NOMO-1 treated with dmso at 0.1 percent for 144 hours (cell line): ENCODE measurements around the gene KANK4.

Source experiments
- DNase-seq: peaks from one replicate; lab custom pipeline; 2025; ENCODE audit not compliant: unreplicated experiment; lab: John Stamatoyannopoulos, UW

Gene KANK4

DNA sequence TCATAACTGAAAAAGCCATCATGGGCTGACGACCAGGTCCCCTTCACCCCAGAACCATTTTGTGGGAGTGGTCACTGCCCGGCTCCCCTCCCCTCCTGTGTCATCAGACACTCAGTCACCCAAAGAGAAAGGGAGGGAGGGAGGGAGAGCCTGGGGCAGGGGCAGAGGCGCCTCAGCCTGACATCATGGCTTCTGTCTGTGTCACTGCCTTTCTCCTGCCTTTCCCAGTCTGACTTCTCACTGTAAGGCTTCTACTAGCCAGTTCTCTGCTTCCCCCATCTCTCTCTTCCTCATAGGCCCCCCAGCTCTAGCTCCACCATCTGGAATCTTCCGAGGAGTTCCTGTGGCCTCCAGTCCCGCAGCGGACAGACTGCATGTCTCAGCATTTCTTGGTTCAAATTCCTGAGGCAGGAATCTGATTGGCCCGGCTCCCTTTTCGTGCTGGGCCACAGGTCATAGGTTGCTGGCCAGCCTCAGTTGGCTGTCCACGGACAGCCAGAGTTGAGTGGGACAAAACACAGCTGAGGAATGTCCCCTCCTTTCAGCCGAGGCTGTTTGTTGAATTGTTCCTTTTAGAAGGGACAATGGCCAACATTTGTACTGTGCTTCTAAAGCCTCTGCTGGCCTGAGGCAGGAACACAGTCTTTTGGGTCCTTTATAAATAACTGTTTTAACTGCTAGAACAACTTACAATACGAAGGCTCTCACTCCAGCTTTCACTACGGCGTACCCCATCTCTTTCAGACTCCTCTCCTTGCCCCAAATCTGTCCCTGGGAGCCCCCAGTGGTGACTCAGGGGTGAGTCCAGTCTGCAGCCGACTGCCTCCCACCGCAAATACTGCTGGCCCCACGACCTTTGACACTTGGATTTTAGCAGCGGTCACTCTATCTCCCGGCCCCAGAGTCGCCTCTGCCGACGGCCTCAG, 18.7 kb upstream of the KANK4 start:
- DNase-seq, result no peak

DNA sequence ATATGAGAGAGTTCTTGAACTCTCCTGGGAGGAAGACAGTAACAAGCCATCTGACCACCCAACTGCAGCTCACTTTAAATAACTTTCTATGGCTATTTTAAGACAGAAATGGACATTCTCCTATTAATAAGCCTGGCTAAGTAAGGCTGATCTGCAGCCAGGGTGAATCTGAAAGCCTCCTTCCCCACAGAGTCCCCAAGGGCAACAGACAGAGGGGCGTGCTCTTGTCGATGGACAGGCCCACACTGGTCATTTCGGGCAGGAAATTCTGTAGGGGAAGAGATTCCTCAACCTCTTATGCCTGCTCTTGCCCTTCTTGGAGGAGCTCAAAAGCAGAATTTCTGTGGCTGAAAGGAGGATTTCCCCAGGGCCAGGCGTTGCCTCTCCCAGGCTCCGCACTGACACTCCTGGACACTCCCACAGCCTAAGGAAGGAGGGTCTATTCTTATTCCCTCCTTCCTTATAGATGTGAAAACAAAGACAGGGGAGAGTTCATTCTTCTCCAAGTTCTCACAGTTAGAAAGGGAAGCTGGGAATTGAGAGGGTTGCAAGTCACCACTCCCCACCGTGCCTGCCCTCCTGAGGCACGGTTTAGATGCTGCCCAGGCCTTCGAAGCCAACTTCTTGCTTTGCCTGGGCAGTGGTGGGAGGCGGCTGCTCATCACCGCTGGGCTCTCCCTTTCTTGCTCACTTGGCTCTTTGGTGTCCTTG, 17.9 kb upstream of the KANK4 start:
- no peak for DNase-seq

DNA sequence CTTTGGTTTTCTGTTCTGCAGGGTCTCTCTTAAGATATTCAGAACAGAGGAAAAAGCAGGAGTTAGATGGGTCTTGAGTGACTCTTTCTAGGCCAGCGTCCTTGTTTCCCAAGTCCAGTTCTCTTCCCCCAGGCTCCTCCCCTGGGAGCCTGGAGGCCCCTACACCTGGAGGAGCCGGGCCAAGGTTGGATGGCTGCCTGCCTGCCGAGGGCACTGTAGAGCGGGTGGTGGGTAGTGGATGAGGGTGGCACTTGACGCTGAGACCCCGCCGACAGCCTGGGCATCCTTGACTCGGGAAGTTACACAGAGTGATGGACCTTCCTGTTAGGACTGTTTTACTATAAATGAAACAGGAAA, 17.4 kb upstream of the KANK4 start:
- no peak for DNase-seq

DNA sequence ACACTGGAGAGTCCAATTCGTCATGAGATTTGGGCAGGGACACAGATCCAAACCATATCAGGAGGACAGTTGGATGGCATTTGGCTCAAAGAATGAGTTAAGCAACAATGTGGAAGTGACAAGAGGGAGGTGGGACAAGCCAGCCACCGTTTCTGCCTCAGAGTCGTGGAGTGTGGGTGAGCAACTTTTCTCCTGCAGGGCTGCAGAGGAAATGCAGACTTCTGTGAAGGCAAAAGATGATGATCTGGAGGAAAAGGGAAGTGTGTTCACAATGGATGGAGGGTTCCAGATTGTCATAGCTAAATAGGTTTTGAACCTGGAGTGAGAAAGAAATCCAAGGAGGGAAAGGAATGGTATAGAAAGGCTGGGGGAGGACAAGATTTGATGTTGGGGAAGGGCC, 16.4 kb upstream of the KANK4 start:
- DNase-seq, result peak; percentile 70

DNA sequence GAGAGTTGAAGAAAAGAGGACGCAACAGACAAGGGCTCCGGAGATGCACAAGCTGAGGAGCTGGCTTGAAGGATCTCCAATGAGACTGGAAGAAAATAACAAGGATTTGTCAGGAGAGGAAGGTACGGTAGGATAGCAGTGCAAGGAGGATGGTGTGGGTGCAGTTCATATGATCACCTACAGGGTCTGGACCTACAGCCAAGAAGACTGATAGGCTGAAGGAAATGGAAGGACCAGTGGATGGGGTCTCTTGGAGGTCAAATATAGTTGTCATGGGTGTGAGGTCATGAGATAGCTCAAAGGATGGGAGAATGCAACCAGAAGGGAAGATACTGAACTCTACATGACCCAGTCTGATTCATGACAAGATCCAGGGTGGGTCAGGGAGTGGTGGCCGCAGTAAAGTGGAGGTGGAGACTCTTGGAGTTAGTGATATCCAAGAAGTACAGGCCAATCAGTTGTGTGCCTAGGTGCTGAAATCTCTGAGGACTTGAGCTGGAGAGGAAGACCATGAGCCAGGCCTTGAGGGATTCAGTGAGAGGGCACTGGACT, 15.3 kb upstream of the KANK4 start:
- no peak for DNase-seq

DNA sequence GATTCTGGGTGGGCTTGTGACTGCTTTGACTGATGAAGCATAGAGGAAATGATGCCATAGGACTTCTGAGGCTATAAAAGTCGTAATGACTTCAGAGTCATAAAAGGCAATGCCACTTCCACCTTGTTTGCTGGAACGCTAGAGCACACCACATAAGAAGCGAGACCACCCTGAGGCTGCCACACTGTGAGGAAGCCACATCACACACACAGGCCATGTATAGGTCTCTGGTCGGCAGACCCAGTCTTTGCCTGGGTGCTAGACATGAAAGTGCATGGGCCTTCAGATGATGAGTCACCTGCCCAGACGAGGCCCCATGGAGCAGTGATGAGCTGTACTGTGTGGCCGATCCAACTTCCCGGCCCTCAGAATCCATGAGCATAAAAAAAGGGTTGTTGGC, 14.2 kb upstream of the KANK4 start:
- no peak for DNase-seq

DNA sequence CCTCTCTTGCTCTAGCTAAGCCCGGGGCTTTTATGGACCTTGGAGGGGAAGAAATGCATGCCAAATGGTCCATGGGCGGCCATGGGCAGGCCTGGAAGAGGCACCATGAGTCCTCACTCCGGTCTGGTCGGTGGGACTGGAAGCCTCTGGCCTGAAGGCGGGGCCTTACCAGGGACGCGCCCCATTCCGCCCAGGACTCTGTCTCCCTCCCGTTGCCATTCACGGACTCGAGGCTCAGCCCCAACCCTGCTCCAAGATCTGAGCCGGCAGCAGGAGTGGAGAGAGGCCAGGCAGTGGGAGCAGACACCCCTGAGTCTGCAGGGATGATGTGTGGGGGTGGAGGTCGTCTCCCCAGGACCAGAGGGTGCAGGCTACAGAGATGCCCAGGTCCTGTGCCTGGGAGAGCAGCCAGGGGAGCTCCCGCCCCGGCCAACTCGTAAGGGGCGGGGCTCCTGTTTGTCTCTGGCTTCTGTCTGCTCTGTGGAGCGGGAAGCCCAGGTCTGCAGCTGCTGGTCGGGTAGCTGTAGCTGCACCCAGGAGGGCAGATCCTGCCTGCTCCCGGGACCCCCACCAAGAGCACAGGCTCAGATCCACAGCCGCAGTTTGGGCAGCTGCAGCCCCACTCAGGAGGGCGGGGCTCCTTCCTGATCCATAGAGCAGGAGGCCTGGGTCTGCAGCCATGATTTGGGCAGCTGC, 8.3 kb upstream of the KANK4 start:
- DNase-seq, result no peak

DNA sequence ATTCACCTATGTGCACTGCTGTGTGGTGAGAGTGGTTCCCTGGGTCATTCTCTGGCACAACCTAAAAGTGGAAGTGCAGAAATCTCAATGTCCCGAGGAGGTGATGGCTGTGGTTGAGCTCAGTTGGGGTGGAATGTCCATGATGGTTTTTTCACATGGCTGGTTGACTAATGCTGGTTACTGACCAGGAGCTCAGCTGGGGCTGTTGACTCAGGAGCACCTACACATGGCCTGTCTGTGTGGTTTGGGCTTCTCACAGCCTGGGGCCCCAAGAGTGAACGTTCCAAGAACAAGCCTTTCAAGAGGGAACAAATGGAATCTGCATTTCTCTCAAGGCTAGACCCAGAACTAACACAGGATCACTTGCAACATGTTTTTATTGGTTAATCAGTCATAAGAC, 6.4 kb upstream of the KANK4 start:
- DNase-seq, result no peak

DNA sequence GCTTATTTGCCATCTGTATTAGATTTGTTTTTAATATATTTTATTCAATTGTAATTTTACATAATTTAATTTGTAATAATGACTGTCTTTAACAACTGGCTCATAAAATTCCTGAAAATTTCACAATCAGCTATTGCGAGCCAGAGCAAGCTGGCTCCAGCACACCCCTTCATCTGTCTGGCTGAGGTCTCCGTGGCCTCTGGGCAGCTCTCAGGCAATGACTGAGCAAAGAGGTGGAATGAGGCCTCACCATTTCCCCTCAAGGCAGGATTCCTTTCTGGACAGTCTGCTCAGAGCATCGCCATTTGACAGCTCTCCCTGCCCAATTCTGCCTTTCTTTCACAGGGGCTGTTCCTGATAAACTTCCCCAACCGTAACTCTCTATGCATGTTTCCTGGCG, 5.8 kb upstream of the KANK4 start:
- DNase-seq, result no peak

DNA sequence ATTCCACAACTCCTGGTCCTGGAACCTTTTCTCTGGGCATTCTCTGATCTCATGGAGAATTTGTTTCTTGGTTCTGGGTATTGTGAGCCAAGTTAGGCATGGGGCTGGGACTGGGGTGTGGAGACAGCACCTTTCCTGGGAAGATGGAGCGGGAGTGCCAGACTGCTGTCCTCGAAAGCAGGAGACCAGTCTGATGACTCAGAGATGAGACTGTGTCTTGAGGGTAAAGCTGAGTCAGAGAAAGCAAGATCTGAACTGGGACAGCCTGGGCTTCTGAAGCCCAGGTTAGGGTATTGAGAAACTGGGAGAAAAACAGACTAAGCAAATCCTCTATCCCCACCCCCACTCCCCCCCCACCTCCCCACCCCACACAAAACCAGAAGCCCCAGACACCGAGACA, 2.2 kb upstream of the KANK4 start:
- no peak for DNase-seq

DNA sequence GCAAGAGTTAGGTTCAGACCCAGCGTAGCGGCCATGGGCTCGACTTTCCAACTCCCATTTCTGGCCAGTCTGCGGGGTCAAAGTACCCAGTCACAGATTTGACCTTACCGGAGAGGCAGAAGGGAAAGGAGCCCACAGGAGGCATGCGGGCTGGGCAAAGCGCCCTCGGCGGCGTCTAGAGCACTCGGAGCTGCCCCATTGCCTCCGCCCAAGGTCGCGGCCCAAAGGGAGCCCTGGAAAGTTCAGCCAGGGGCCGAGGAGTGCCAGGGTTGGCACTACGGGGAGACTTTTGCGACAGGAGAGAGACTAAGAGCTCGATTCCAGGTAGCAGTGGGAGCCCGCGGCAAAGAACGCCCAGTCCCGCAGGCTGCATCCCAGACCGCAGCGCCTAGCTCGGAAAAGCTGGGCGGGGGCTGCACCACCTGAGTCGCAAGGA, 896 bp downstream of the KANK4 start:
- no peak for DNase-seq

DNA sequence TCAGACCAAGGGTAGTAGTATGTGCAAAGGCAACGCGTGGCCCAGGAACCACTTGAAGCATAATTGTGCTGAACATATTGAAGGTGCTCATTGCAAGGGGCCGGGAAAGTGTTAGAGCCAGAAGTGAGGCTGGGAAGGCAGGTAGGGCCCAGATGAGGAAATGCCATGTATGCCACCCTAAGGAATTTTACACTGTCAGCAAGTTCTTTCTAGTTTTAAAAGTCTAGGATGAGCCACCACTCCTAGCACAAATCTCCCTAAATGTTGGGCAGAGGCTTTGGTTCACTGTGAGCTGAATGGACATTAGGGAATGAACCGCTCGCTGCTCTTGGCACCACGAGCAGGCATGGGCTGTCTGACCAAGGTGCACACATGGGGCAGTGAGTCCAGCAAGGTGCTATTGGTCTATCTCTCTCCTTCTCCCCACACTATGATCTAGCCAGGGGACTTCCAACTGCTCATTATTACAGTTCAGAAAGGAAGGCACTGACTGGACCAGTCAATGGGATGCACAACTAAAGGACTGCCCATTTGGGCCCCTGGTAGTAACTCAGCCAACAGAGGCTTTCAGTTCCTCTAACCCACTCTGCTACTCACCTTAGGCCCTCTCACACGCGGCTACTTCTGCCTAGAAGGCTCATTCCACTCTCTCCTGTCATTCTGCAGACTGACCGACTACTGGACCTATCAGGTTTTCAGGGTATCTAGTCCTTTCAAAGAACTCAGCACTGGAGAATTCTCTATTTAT, 2.0 kb downstream of the KANK4 start:
- no peak for DNase-seq

DNA sequence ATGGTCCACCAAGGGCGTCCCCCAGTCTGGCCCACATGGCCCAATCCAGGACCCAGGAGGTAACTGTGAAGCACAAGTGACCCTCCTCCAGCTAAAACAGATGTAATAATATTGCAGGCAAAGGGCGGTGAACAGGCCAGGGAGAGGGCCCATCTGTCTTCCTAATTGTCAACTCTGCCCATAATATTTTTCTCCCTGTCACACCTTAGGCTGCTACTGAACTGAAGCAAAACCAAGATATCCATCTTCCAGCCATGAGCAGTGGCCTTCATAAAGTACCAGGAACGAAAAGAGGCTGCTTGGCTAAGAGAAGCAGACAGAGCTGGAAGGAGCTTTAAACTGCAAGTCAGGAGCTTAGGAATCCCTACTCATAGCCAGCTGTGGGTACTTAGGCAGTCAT, 3.1 kb downstream of the KANK4 start:
- no peak for DNase-seq

DNA sequence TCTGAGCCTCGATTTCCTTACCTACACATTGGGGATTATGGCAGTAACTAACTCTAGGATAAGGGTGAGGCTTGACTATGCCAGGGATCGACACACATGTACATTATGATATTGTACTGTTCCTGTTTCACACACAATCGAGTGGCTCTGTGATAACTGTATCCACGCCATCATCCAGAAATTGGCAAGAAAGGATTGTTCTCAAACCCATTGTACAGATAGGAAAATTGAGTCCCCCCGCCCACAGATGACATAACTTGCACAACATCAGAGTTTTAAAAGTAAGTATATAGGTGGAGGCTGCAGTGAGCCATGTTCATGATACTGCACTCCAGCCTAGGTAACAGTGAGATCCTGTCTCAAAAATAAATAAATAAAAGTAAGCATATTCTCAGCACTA, 3.8 kb downstream of the KANK4 start:
- DNase-seq, result no peak

DNA sequence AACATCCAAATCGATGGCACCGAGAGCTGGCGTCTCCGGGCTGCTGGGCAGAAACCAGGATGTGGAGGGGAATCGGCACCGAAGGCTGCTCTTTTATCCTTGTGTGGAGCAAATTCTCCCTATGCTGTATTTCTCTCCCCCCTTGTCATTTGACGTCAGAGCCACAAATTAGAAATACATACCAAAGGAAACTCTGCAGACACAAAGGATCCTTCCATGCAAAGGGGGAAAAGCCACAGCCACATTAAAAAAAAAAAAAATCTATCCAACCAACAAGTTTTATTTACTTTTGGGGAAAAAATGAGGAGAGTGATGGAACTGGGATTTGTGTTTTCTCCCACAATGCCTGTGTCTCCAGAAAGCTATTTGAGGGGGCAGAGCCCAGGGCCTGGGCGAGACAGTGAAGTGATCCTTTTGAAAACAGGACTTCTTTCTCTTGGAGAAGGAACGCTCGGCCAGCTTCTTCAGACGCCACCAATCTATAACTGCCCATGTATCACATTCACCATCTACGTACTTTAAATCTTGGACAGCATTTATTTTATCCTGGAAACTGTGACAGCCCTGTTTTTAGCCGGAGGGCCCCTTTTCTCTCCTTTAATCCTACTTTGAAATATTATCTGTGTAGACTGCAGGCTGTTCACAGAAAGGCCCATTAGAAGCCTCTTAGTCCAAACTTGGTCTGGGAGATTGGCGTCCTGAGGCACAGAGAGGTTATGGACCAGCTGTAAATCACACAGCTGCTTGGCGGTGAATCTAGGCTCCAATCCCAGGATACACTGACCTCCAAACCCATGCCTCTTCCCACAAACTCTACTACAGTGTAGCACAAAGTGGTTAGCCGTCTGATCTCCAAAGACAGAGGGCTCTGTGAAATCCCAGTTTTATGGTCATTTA, 4.5 kb downstream of the KANK4 start:
- DNase-seq, result no peak

DNA sequence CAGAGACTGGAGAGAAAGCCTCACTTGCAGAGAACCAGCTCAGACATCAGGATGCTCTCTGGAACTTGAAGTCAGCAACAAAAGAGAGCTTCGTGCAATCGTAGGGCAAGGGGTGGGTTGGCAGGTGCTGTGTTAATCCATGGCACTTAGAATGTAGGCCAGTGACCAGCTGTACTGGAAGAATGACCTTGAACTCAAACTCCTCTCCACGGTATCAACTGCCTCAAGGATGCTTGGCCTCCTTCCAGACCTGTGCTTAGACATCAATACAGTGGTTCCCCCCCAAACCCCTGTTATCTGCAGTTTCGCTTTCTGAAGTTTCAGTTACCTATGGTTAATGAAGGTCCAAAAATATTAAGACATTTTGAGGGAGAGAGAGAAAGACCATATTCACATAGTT, 6.5 kb downstream of the KANK4 start:
- DNase-seq, result no peak

DNA sequence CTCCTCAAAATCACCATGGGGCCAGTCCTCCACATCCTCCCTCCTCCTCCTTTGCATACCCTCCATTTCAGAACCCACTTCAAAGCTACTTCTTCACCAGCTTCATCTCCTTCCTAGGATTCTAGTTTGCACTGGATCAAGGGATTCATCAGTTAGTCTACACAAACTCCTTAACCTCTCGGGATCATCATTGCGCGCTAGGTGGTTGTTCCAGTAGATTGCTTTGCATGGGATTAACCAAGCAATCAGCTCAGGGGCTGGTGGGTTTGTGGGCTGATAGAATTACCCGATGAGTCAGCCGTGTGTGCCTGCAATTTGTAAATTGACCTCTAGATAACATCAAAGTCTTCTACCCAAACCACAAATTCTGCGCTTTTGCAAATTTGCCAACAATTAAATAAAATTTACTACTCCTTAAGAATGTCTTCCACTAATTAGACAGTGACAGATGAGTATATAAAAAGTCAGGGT, 7.7 kb downstream of the KANK4 start:
- DNase-seq, result peak; percentile 62

DNA sequence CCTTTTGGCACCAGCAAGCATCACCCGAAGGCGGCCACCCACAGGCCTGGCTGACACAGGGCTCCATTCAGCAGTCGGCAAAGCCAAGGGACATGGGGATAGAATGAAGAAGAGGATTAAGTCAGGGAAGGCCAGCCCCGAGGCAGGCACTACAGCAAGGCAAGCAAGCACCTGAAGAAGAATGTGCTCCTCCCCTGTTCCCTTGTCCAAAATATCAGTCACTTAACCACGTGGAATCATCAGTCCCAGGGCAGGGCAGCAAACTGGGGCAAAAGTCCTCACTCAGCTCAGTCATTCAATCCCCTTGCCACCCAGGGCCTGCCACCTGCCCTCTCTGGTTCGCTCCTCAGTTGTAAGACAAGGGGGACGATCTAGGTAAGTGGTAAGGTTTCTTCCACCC, 9.3 kb downstream of the KANK4 start:
- no peak for DNase-seq

DNA sequence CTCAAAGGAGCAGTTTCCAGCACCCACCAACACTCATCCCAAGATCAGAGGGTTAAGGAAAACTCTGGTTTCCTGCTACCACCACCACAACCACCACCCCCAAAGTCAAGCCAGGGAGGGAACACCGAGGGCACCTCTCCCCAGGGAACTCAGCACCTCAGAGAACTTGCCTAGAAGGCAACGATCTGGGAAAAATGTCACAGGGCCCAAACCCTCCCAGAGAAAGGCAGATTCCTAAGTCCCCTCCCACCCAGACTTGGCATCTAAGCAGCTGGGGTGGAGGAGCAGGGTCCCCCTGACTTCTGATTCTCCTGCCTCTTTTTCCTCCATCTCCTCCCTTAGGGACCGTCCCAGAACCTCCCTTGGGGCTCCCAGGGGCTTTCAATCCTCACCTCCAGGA, 10.6 kb downstream of the KANK4 start:
- no peak for DNase-seq
